ENCODE results near the gene YWHAQ. TPM values are rescaled to one million over a fixed set of nuclear protein-coding genes. Genes with fewer than 3 reads are reported as not detected.
A peak's percentile ranks its signal among the peaks of the same experiment; 100 is the strongest.

Gene YWHAQ
- polyA plus RNA-seq, 2 of the 4 experiments (the other 2 are of a cell fraction) = 661 to 833 TPM

- DNase-seq (ENCODE audit: low read depth in 1 of 2, low spot score in 1 of 2) (peak in 1 of 2 experiments; percentile 41), ATAC-seq (0 out of 6 replicates have a peak, but pooled peaks have one; percentile 4 to 16), FAIRE-seq (no peak)
- Histone ChIP-seq H3K4me2 (peak overlapping the region; percentile 69), H3K4me1 (peaks cover 50% of the 10 kb centered on the region), H3K27ac (peak overlapping the region; percentile 84 to 86), H3K4me3 (no peak overlapping the region), H3K9me3 (no peaks in the 10 kb centered on the region)
- ChIA-PET CTCF (interaction anchor here (1.1 to 2.7 kb wide), 7 partner anchors 8 to 112 kb away, joined by 3 to 16 read pairs (median 6); no protein-coding TSS in a partner anchor), POLR2A (interaction anchor here (0.7 to 7.2 kb wide), 6 partner anchors 18 to 102 kb away, joined by 3 to 62 read pairs (median 4); partner anchors contain the start of genes ADAM17 and YWHAQ)
- TF ChIP-seq, protein P1, sequence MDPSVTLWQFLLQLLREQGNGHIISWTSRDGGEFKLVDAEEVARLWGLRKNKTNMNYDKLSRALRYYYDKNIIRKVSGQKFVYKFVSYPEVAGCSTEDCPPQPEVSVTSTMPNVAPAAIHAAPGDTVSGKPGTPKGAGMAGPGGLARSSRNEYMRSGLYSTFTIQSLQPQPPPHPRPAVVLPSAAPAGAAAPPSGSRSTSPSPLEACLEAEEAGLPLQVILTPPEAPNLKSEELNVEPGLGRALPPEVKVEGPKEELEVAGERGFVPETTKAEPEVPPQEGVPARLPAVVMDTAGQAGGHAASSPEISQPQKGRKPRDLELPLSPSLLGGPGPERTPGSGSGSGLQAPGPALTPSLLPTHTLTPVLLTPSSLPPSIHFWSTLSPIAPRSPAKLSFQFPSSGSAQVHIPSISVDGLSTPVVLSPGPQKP (IDR thresholded peaks at IDR 0.05; ENCODE audit: low read depth, low read length) = no peak
- 0 out of 5 replicates have a peak, but pooled peaks of 1 of the 2 experiments have one; percentile 29 for TF ChIP-seq RAD21 (conservative IDR thresholded peaks at IDR 0.05 in 1 of 2, IDR thresholded peaks at IDR 0.05 in 1 of 2)
- 0 out of 2 replicates have a peak, but pooled peaks have one; percentile 17 for TF ChIP-seq MAX (IDR thresholded peaks at IDR 0.05)
- whole genome bisulfite sequencing (ENCODE audit: missing lambda C conversion rate) = 81% methylated on average over 6 of the region's 6 CpGs
Observed at GRCh38 chr2:9657731-9658130, 26.9 kb upstream of the YWHAQ start.

DNA sequence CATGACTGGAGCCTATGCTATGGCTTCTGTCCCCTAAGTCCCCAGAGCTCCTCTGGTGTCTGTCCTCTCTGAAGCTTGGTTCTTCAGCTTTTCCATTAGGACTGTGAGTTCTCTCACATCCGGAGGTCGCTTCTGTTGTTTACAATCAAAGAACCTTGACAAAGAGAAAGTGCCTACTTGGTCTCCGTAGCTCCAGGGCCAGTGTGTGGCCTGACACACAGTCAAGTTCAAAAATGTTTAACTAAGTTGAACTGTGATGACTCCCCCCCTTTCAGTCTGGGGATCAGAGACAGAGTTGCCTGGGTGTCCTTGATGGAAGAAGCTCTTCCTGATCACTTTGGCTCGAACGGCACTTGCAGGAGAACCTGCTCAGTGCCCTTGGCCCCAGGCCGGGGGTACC lies 26.3 kb upstream of the YWHAQ start:
- POLR2A ChIA-PET = interaction anchor here (0.6 to 7.2 kb wide), 6 partner anchors 18 to 1794 kb away, joined by 3 to 62 read pairs (median 6); partner anchors contain the start of genes ADAM17 and YWHAQ
- no peak for FAIRE-seq
- no peak for DNase-seq (ENCODE audit: low read depth in 1 of 2, low spot score in 1 of 2)

DNA sequence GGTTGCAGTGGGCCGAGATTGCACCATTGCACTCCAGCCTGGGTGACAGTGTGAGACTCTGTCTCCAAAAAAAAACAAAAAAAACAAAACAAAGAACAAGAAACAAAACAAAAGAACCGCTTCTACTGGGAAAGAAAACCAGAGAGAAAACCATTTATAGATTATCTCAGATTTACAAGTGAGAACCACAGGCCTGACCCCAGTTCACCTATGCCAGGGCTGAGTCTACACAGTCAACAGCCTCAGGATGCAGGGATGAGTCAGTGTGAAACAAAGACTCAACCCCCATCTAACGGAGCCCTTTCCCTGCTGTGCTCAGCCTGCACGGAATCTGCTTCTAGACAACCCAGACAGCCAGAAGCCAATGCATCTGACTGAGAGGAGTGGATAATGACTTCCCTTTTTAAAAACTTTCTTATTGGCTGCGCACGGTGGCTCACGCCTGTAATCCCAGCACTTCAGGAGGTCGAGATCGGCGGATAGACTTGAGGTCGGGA lies 25.5 kb upstream of the YWHAQ start:
- Histone ChIP-seq H3K4me3 (no peak overlapping the region), H3K9me3 (no peaks in the 10 kb centered on the region), H3K4me2 (peak overlapping the region; percentile 69), H3K27ac (peak overlapping the region; percentile 84 to 86), H3K4me1 (peaks cover 50% of the 10 kb centered on the region)
- peak; percentile 39 for FAIRE-seq
- WGBS (ENCODE audit: missing lambda C conversion rate) = 13% methylated on average over 11 of the region's 11 CpGs
- peak; percentile 90 to 95 for DNase-seq (ENCODE audit: low read depth in 1 of 2, low spot score in 1 of 2)
- CTCF ChIA-PET = interaction anchor here (1.1 to 3.2 kb wide), 6 partner anchors 16 to 114 kb away, joined by 3 to 16 read pairs (median 6); no protein-coding TSS in a partner anchor
- POLR2A ChIA-PET = interaction anchor here (0.6 to 7.2 kb wide), 4 partner anchors 19 to 1795 kb away, joined by 3 to 62 read pairs (median 6); partner anchors contain the start of gene YWHAQ
- ATAC-seq = peak; percentile 91 to 94
- TF ChIP-seq FOXS1 (CRISPR knock-in tag; IDR thresholded peaks at IDR 0.05) = no peak
- TF ChIP-seq KDM1A (IDR thresholded peaks at IDR 0.05; ENCODE audit: low read depth) = no peak
- no peak for TF ChIP-seq RCOR1 (IDR thresholded peaks at IDR 0.05; ENCODE audit: low read depth, low read length)
- no peak for TF ChIP-seq HOXB5 (CRISPR knock-in tag; IDR thresholded peaks at IDR 0.05)
- peak; percentile 60 to 62; a peak in 2 of 5 replicates for TF ChIP-seq JUN (IDR thresholded peaks at IDR 0.05)
- peak; percentile 41 to 43 for TF ChIP-seq RAD21 (conservative IDR thresholded peaks at IDR 0.05 in 1 of 2, IDR thresholded peaks at IDR 0.05 in 1 of 2)
- 0 out of 2 replicates have a peak, but pooled peaks have one; percentile 10 for TF ChIP-seq CHD4 (IDR thresholded peaks at IDR 0.05; ENCODE audit: borderline replicate concordance)
- peak; percentile 48; the same call in 2 of the 3 replicates for TF ChIP-seq SMC3 (IDR thresholded peaks at IDR 0.05)
- TF ChIP-seq RFX5 (IDR thresholded peaks at IDR 0.05) = no peak
- peak; percentile 82 for TF ChIP-seq MAX (IDR thresholded peaks at IDR 0.05)
- peak; percentile 85 for TF ChIP-seq JUNB (IDR thresholded peaks at IDR 0.05)
- TF ChIP-seq EP300 (IDR thresholded peaks at IDR 0.05) = peak in 1 of 2 experiments; percentile 60; a peak in 1 of 5 replicates
- TF ChIP-seq, protein P1 (IDR thresholded peaks at IDR 0.05; ENCODE audit: low read depth, low read length) = no peak
- TF ChIP-seq, protein P2, sequence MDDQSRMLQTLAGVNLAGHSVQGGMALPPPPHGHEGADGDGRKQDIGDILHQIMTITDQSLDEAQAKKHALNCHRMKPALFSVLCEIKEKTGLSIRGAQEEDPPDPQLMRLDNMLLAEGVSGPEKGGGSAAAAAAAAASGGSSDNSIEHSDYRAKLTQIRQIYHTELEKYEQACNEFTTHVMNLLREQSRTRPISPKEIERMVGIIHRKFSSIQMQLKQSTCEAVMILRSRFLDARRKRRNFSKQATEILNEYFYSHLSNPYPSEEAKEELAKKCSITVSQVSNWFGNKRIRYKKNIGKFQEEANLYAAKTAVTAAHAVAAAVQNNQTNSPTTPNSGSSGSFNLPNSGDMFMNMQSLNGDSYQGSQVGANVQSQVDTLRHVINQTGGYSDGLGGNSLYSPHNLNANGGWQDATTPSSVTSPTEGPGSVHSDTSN (IDR thresholded peaks at IDR 0.05) = peak; percentile 40; the same call in 1 of the 2 replicates
- TF ChIP-seq GATA3 (IDR thresholded peaks at IDR 0.05; ENCODE audit: borderline replicate concordance) = peak; percentile 81
- no peak for TF ChIP-seq RNF2 (IDR thresholded peaks at IDR 0.05; ENCODE audit: borderline replicate concordance, low read depth)

More for the DNA sequence above, 26.3 kb upstream of the YWHAQ start:
- Histone ChIP-seq H3K27ac (peak overlapping the region; percentile 84 to 86), H3K4me1 (peaks cover 50% of the 10 kb centered on the region), H3K4me2 (peak overlapping the region; percentile 69), H3K9me3 (no peaks in the 10 kb centered on the region), H3K4me3 (no peak overlapping the region)
- no peak for TF ChIP-seq MAZ (IDR thresholded peaks at IDR 0.05; ENCODE audit: borderline replicate concordance, low read depth, low read length)
- TF ChIP-seq RARB (CRISPR knock-in tag; IDR thresholded peaks at IDR 0.05) = no peak
- no peak for TF ChIP-seq TFCP2L1 (CRISPR knock-in tag; IDR thresholded peaks at IDR 0.05)
- TF ChIP-seq, protein P3, sequence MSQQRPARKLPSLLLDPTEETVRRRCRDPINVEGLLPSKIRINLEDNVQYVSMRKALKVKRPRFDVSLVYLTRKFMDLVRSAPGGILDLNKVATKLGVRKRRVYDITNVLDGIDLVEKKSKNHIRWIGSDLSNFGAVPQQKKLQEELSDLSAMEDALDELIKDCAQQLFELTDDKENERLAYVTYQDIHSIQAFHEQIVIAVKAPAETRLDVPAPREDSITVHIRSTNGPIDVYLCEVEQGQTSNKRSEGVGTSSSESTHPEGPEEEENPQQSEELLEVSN (IDR thresholded peaks at IDR 0.05; ENCODE audit: borderline replicate concordance, low read depth) = no peak
- TF ChIP-seq HOXA7 (CRISPR knock-in tag; IDR thresholded peaks at IDR 0.05) = no peak
- no peak for TF ChIP-seq RAD21 (conservative IDR thresholded peaks at IDR 0.05 in 1 of 2, IDR thresholded peaks at IDR 0.05 in 1 of 2)
- TF ChIP-seq FOSL2 (IDR thresholded peaks at IDR 0.05) = no peak
- no peak for TF ChIP-seq FOSL2 (CRISPR knock-in tag; IDR thresholded peaks at IDR 0.05)
- no peak for TF ChIP-seq RCOR1 (IDR thresholded peaks at IDR 0.05; ENCODE audit: low read depth, low read length)
- no peak for TF ChIP-seq SMC3 (IDR thresholded peaks at IDR 0.05)
- TF ChIP-seq HMGXB4 (CRISPR knock-in tag; IDR thresholded peaks at IDR 0.05; ENCODE audit: borderline replicate concordance) = no peak
- no peak for TF ChIP-seq MYC (IDR thresholded peaks at IDR 0.05; ENCODE audit: borderline replicate concordance, low read length)
- WGBS (ENCODE audit: missing lambda C conversion rate) = 39% methylated on average over 6 of the region's 6 CpGs
- peak; percentile 3 to 5; a peak in 3 of 6 replicates for ATAC-seq
- CTCF ChIA-PET = interaction anchor here (1.1 to 2.7 kb wide), 6 partner anchors 9 to 113 kb away, joined by 3 to 16 read pairs (median 6); no protein-coding TSS in a partner anchor
